Endothelial cell of umbilical vein (primary cell): ENCODE measurements around the gene GON4L. TPM values are rescaled to one million over a fixed set of nuclear protein-coding genes. Genes with fewer than 3 reads are reported as not detected.

Source experiments
- BruUV-seq: library from RNA; stranded (reverse); fragments of 400-500 nt; replicated peaks from 2 replicates; lab custom pipeline; 2021; lab: Mats Ljungman, UMichigan
- CTCF ChIA-PET: fragments of 300-600, 350-600 bp; sonication (Branson Sonifier 250); formaldehyde crosslinking; loops from one replicate; lab custom pipeline; 2021; ENCODE audit warnings: antibody characterized with exemption, inconsistent platforms; lab: Charles Lee
- POLR2A ChIA-PET: fragments of 300-600, 350-600 bp; sonication (Branson Sonifier 250); formaldehyde crosslinking; loops from one replicate; lab custom pipeline; 2021; ENCODE audit warnings: antibody characterized with exemption, inconsistent platforms; lab: Charles Lee
- DNase-seq: peaks from one replicate; pipeline ENCODE4 v3.0.0-alpha.2; 2011; ENCODE audit warnings: low read depth, low spot score
- FAIRE-seq: peaks from 2 replicates; lab custom pipeline; 2011; peaks lifted over from hg19 to GRCh38; lab: Jason Lieb, UNC
- H2AFZ ChIP-seq: 2 replicates; pipeline ENCODE4 v1.6.0; 2012; ENCODE audit warnings: low read depth, low read length, control low read depth, inconsistent platforms
- H3K27ac ChIP-seq: 2 replicates; pipeline ENCODE4 v1.5.1; 2011; ENCODE audit warnings: low read depth, mild to moderate bottlenecking, control low read depth, low read length, moderate library complexity; ENCODE audit not compliant: insufficient read depth
- H3K27me3 ChIP-seq, 2 experiments: 2 replicates each; pipeline versions ENCODE4 v1.6.0 to v1.6.1; 2011; ENCODE audit warnings: low read length in 2 of 2, mixed read lengths in 1 of 2; ENCODE audit not compliant: control insufficient read depth in 2 of 2, insufficient read depth in 2 of 2
- H3K36me3 ChIP-seq, 2 experiments: 2 replicates in 1 of 2; 3 replicates in 1 of 2; pipeline ENCODE4 v1.5.1; 2011; ENCODE audit warnings: low read length in 2 of 2, mild to moderate bottlenecking in 1 of 2, moderate library complexity in 1 of 2; ENCODE audit not compliant: control insufficient read depth in 2 of 2, insufficient read depth in 2 of 2; ENCODE audit errors: extremely low read depth in 1 of 2
- H3K4me1 ChIP-seq: 3 replicates; pipeline ENCODE4 v1.5.1; 2011; ENCODE audit warnings: mild to moderate bottlenecking, low read length; ENCODE audit not compliant: control insufficient read depth, insufficient read depth; ENCODE audit errors: extremely low read depth
- H3K4me2 ChIP-seq: 2 replicates; pipeline ENCODE4 v1.6.1; 2011; ENCODE audit warnings: low read length, control low read depth, mixed read lengths; ENCODE audit not compliant: insufficient read depth
- H3K4me3 ChIP-seq, 3 experiments: fragments of 200-600 bp in 1 of 3; sonication (generic), shearing (Covaris generic) in 1 of 3; replicated peaks in 1 of 3; 2 replicates each; pipeline ENCODE4 v1.5.1; 2011 to 2016; ENCODE audit warnings: control low read depth in 3 of 3, low read length in 3 of 3, mild to moderate bottlenecking in 2 of 3, inconsistent platforms in 1 of 3, low read depth in 1 of 3, moderate library complexity in 1 of 3; ENCODE audit not compliant: insufficient read depth in 1 of 3
- H3K79me2 ChIP-seq: 2 replicates; pipeline ENCODE4 v1.6.0; 2012; ENCODE audit warnings: low read length, inconsistent platforms; ENCODE audit not compliant: control insufficient read depth, insufficient read depth
- H3K9ac ChIP-seq: replicated peaks from 2 replicates; pipeline ENCODE3; 2011; ENCODE audit warnings: low read length, control low read depth; ENCODE audit not compliant: insufficient read depth; ENCODE audit errors: extremely low read depth
- H3K9me1 ChIP-seq: replicated peaks from 3 replicates; pipeline ENCODE4 v1.6.0; 2011; ENCODE audit warnings: mild to moderate bottlenecking, low read length; ENCODE audit not compliant: control insufficient read depth, insufficient read depth; ENCODE audit errors: extremely low read depth
- H3K9me3 ChIP-seq: replicated peaks from 2 replicates; pipeline ENCODE4 v1.5.1; 2012; ENCODE audit warnings: low read length, inconsistent platforms; ENCODE audit not compliant: control insufficient read depth, insufficient read depth
- H4K20me1 ChIP-seq: replicated peaks from 2 replicates; pipeline ENCODE3; 2011; ENCODE audit warnings: mild to moderate bottlenecking, low read length; ENCODE audit not compliant: control insufficient read depth, insufficient read depth; ENCODE audit errors: extremely low read depth
- EZH2 ChIP-seq: IDR thresholded peaks from 2 replicates; pipeline ENCODE4 v1.6.1; 2012; ENCODE audit warnings: borderline replicate concordance, low read depth, mild to moderate bottlenecking, moderate library complexity, low read length, inconsistent platforms; ENCODE audit not compliant: severe bottlenecking
- JUN ChIP-seq: IDR thresholded peaks from 2 replicates; pipeline ENCODE4 v1.6.1; 2011; ENCODE audit warnings: borderline replicate concordance, low read depth; ENCODE audit not compliant: insufficient read length, insufficient read depth
- MYC ChIP-seq: IDR thresholded peaks from one replicate; pipeline ENCODE4 v1.6.1; 2011; ENCODE audit warnings: mild to moderate bottlenecking, low read depth, low read length
- POLR2A ChIP-seq: IDR thresholded peaks from 2 replicates; pipeline ENCODE4 v1.6.1; 2012; ENCODE audit warnings: low read depth, mild to moderate bottlenecking, control low read depth, low read length
- dilution Hi-C: fragments of 300-500 bp; cut with MboI; formaldehyde crosslinking; loops from one replicate; pipeline ENCODE4 v1.15.0; 2019; ENCODE audit warnings: low sequenced_read_pairs; ENCODE audit not compliant: extremely low pct_ligation_motif_present
- intact Hi-C: fragments of 100-400 bp; cut with micrococcal nuclease; formaldehyde crosslinking; loops from one replicate; pipeline ENCODE4 v1.10.0; 2022
- polyA plus RNA-seq, 4 experiments: library from polyadenylated mRNA; depleted of rRNA in 3 of 4; stranded (reverse) in 3 of 4; unstranded in 1 of 4; fragments of >200 nt; gene quantifications; 2 replicates each; pipeline versions ENCODE4 v1.2.1 to v1.2.3, GENCODE V29; 2011 to 2012; ENCODE audit warnings: missing spikeins in 1 of 4
- total RNA-seq: library from RNA; stranded (reverse); gene quantifications from 2 replicates; pipeline ENCODE4 v1.2.3, GENCODE V29; 2021
- TF ChIP-seq, protein P1 (sequence below): IDR thresholded peaks from 2 replicates; pipeline ENCODE4 v1.6.1; 2011; ENCODE audit not compliant: insufficient read depth, insufficient read length
- TF ChIP-seq, protein P2 (sequence below), 2 donors: IDR thresholded peaks; 1 replicate in 1 of 2; 2 replicates in 1 of 2; pipeline ENCODE4 v1.5.1; 2011; ENCODE audit warnings: low read length in 2 of 2, mild to moderate bottlenecking in 2 of 2, moderate library complexity in 2 of 2, control low read depth in 1 of 2, inconsistent platforms in 1 of 2, low read depth in 1 of 2; ENCODE audit not compliant: insufficient read depth in 1 of 2; ENCODE audit errors: extremely low read depth in 1 of 2

GON4L gene
- total and polyA plus RNA-seq, 2 donors (not counting 3 experiments of a cell fraction or from before 2014, with no cell fraction given), result 30.5 to 58.7 TPM

DNA sequence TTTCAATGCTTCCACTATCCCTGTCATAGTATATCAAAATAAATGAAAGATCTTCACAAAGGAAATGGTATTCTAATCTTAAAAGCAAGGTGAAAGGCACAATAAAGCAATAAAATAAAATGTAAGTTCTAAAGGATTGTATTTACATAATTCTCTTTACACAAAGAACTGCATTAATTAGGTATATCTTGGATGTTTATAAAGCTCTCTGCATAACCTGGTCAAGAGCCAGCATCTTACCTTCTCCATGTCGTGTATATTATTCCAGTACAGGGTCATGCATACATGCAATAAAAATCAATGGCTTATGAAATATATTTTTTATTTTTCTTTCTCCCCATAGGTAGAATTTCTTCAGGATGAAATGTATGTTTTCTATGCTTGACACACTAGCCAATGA is 63.8 kb downstream of the GON4L start:
- Histone ChIP-seq H3K9ac (no peak overlapping the region), H2AFZ (no peak overlapping the region), H3K9me1 (no peaks in the 10 kb centered on the region), H3K9me3 (no peaks in the 10 kb centered on the region), H3K36me3 (peaks cover 6 to 10% of the 10 kb centered on the region in 2 experiments), H3K27ac (no peak overlapping the region), H3K4me2 (no peak overlapping the region), H3K27me3 (no peaks in the 10 kb centered on the region), H3K79me2 (no peaks in the 10 kb centered on the region), H4K20me1 (no peaks in the 10 kb centered on the region), H3K4me1 (no peaks in the 10 kb centered on the region), H3K4me3 (no peak overlapping the region)
- dilution Hi-C loops, result no loop called here
- CTCF ChIA-PET, result interaction anchor here (1.4 kb wide), 1 partner anchor 26 kb away, joined by 3 read pairs; no protein-coding TSS in a partner anchor
- FAIRE-seq, result no peak
- DNase-seq, result no peak
- no peak for TF ChIP-seq EZH2
- TF ChIP-seq JUN, result no peak
- no peak for TF ChIP-seq MYC
- TF ChIP-seq, protein P1, sequence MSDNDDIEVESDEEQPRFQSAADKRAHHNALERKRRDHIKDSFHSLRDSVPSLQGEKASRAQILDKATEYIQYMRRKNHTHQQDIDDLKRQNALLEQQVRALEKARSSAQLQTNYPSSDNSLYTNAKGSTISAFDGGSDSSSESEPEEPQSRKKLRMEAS, result no peak
- TF ChIP-seq, protein P2, sequence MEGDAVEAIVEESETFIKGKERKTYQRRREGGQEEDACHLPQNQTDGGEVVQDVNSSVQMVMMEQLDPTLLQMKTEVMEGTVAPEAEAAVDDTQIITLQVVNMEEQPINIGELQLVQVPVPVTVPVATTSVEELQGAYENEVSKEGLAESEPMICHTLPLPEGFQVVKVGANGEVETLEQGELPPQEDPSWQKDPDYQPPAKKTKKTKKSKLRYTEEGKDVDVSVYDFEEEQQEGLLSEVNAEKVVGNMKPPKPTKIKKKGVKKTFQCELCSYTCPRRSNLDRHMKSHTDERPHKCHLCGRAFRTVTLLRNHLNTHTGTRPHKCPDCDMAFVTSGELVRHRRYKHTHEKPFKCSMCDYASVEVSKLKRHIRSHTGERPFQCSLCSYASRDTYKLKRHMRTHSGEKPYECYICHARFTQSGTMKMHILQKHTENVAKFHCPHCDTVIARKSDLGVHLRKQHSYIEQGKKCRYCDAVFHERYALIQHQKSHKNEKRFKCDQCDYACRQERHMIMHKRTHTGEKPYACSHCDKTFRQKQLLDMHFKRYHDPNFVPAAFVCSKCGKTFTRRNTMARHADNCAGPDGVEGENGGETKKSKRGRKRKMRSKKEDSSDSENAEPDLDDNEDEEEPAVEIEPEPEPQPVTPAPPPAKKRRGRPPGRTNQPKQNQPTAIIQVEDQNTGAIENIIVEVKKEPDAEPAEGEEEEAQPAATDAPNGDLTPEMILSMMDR (IDR thresholded peaks at IDR 0.05; ENCODE audit: extremely low read depth in 1 of 2, insufficient read depth in 1 of 2, low read depth in 1 of 2, low read length in 2 of 2), result no peak
- TF ChIP-seq POLR2A, result no peak
- BruUV-seq, result no TSS peak
- intact Hi-C loops, result no loop called here
- POLR2A ChIA-PET, result interaction anchor here (0.6 kb wide), 1 partner anchor 24 kb away, joined by 10 read pairs; no protein-coding TSS in a partner anchor

DNA sequence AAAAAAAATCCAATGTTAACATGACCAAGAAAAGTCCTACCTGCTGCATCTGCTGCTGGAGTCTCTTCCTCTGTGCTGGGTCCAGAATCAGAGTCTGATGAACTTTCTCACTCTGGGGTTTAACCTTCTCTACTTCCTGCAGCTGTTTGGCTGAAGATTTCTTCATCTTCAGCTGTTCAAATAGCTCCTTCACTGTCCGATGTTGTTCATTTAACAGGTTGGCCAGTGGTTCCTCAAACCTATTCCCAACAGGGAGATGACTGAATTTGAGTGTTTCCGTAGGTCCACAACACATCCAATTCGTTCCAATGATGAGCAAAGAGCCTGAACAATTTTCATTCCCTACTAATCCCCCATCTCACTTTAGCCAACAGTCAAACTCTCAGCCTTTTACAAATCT is 79.4 kb downstream of the GON4L start:
- H3K27me3 ChIP-seq, result no peaks in the 10 kb centered on the region
- TF ChIP-seq, protein P2 (IDR thresholded peaks at IDR 0.05; ENCODE audit: extremely low read depth in 1 of 2, insufficient read depth in 1 of 2, low read depth in 1 of 2, low read length in 2 of 2), result no peak
- TF ChIP-seq, protein P1, result no peak
- TF ChIP-seq EZH2, result no peak
- H3K9ac ChIP-seq, result no peak overlapping the region
- no peak overlapping the region for H3K4me2 ChIP-seq
- H3K4me3 ChIP-seq, result no peak overlapping the region
- dilution Hi-C loops (no loop called here), intact Hi-C loops (no loop called here)
- FAIRE-seq (no peak), DNase-seq (no peak)
- H4K20me1 ChIP-seq, result no peaks in the 10 kb centered on the region
- H3K9me1 ChIP-seq, result no peaks in the 10 kb centered on the region
- H3K36me3 ChIP-seq, result peaks cover 4 to 13% of the 10 kb centered on the region in 2 experiments
- ChIA-PET CTCF (no interaction called here), POLR2A (no interaction called here)
- H3K27ac ChIP-seq, result no peak overlapping the region
- H3K4me1 ChIP-seq, result no peaks in the 10 kb centered on the region
- H3K79me2 ChIP-seq, result no peaks in the 10 kb centered on the region
- BruUV-seq, result no TSS peak
- no peaks in the 10 kb centered on the region for H3K9me3 ChIP-seq
- no peak overlapping the region for H2AFZ ChIP-seq
